ENCODE results near the gene PPP1R1B.

- TF ChIP-seq, protein P1, sequence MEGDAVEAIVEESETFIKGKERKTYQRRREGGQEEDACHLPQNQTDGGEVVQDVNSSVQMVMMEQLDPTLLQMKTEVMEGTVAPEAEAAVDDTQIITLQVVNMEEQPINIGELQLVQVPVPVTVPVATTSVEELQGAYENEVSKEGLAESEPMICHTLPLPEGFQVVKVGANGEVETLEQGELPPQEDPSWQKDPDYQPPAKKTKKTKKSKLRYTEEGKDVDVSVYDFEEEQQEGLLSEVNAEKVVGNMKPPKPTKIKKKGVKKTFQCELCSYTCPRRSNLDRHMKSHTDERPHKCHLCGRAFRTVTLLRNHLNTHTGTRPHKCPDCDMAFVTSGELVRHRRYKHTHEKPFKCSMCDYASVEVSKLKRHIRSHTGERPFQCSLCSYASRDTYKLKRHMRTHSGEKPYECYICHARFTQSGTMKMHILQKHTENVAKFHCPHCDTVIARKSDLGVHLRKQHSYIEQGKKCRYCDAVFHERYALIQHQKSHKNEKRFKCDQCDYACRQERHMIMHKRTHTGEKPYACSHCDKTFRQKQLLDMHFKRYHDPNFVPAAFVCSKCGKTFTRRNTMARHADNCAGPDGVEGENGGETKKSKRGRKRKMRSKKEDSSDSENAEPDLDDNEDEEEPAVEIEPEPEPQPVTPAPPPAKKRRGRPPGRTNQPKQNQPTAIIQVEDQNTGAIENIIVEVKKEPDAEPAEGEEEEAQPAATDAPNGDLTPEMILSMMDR (IDR thresholded peaks at IDR 0.05 in 4 of 5, conservative IDR thresholded peaks at IDR 0.05 in 1 of 5), result no peak
- no peak for TF ChIP-seq POLR2A (IDR thresholded peaks at IDR 0.05)
Measured at GRCh38 chr17:39661744-39662541, 35.2 kb downstream of the PPP1R1B start.

Measured in gastrocnemius medialis (tissue), 4 donors.